Liver (tissue), 9 donors: Measurements from ENCODE around the gene MED15. TPM values are rescaled to one million over a fixed set of nuclear protein-coding genes. Genes with fewer than 3 reads are reported as not detected.

Source experiments
- DNase-seq: peaks from one replicate; pipeline ENCODE4 v3.0.0-alpha.2; 2017; ENCODE audit warnings: low spot score
- H3K27ac ChIP-seq, 2 donors: one replicate each; pipeline ENCODE4 v1.7.0; 2013; ENCODE audit warnings: inconsistent platforms in 2 of 2, low read length in 2 of 2, control low read depth in 1 of 2, low read depth in 1 of 2, mild to moderate bottlenecking in 1 of 2
- H3K27me3 ChIP-seq, 4 donors: one replicate each; pipeline versions ENCODE4 v1.6.1 to v1.7.0; 2013; ENCODE audit warnings: low read length in 3 of 4, inconsistent platforms in 1 of 4, mild to moderate bottlenecking in 1 of 4, moderate library complexity in 1 of 4; ENCODE audit not compliant: control insufficient read depth in 4 of 4, insufficient read depth in 4 of 4
- H3K36me3 ChIP-seq, 4 donors: one replicate each; pipeline versions ENCODE4 v1.6.1 to v1.7.0; 2013; ENCODE audit warnings: low read length in 3 of 4, mild to moderate bottlenecking in 3 of 4, low read depth in 1 of 4, moderate library complexity in 1 of 4; ENCODE audit not compliant: control insufficient read depth in 4 of 4, insufficient read depth in 3 of 4
- H3K4me1 ChIP-seq, 4 donors: one replicate each; pipeline versions ENCODE4 v1.6.1 to v1.7.0; 2013; ENCODE audit warnings: low read length in 3 of 4, mild to moderate bottlenecking in 3 of 4, moderate library complexity in 1 of 4; ENCODE audit not compliant: control insufficient read depth in 4 of 4, insufficient read depth in 4 of 4
- H3K4me3 ChIP-seq, 3 donors: one replicate each; pipeline versions ENCODE4 v1.6.1 to v1.7.0; 2013; ENCODE audit warnings: low read length in 3 of 3, control low read depth in 1 of 3, low read depth in 1 of 3, mild to moderate bottlenecking in 1 of 3
- H3K9ac ChIP-seq, 2 donors: one replicate each; pipeline ENCODE4 v1.7.0; 2013; ENCODE audit warnings: low read length in 2 of 2, mild to moderate bottlenecking in 2 of 2, moderate library complexity in 2 of 2, control low read depth in 1 of 2, low read depth in 1 of 2
- H3K9me3 ChIP-seq, 4 donors: one replicate each; pipeline versions ENCODE4 v1.6.1 to v1.7.0; 2013; ENCODE audit warnings: low read length in 3 of 4; ENCODE audit not compliant: control insufficient read depth in 4 of 4
- ATF3 ChIP-seq: IDR thresholded peaks from 2 replicates; pipeline ENCODE4 v1.6.1; 2016; ENCODE audit warnings: antibody characterized with exemption
- CTCF ChIP-seq: fragments of 150-350 bp; IDR thresholded peaks from 2 replicates; pipeline ENCODE4 v1.5.1; 2017; ENCODE audit warnings: improper control_type of control experiment, low read depth, low read length; ENCODE audit not compliant: missing input control
- EGR1 ChIP-seq, 2 donors: IDR thresholded peaks; 2 replicates each; pipeline ENCODE4 v1.6.1; 2016 to 2018; ENCODE audit warnings: antibody characterized with exemption in 2 of 2, low read depth in 2 of 2
- FOXA1 ChIP-seq: IDR thresholded peaks from 2 replicates; pipeline ENCODE4 v1.6.1; 2016; ENCODE audit warnings: antibody characterized with exemption
- FOXA2 ChIP-seq: IDR thresholded peaks from 2 replicates; pipeline ENCODE4 v1.6.1; 2016; ENCODE audit warnings: antibody characterized with exemption
- GABPA ChIP-seq, 2 donors: IDR thresholded peaks in 1 of 2; conservative IDR thresholded peaks in 1 of 2; 2 replicates each; pipeline ENCODE4 v1.6.1; 2016; ENCODE audit warnings: antibody characterized with exemption in 2 of 2, mild to moderate bottlenecking in 1 of 2, moderate library complexity in 1 of 2
- HNF4A ChIP-seq, 2 donors: conservative IDR thresholded peaks; 2 replicates each; pipeline ENCODE4 v1.6.1; 2016; ENCODE audit warnings: antibody characterized with exemption in 2 of 2, mild to moderate bottlenecking in 2 of 2
- HNF4G ChIP-seq: IDR thresholded peaks from 2 replicates; pipeline ENCODE4 v1.6.1; 2016; ENCODE audit warnings: antibody characterized with exemption
- MAX ChIP-seq: IDR thresholded peaks from 2 replicates; pipeline ENCODE4 v1.6.1; 2016; ENCODE audit warnings: antibody characterized with exemption
- NR2F2 ChIP-seq: IDR thresholded peaks from 2 replicates; pipeline ENCODE4 v1.6.1; 2016; ENCODE audit warnings: antibody characterized with exemption
- RAD21 ChIP-seq, 2 donors: IDR thresholded peaks; 2 replicates each; pipeline ENCODE4 v1.6.1; 2016; ENCODE audit warnings: antibody characterized with exemption in 2 of 2, mild to moderate bottlenecking in 2 of 2
- REST ChIP-seq: IDR thresholded peaks from 2 replicates; pipeline ENCODE4 v1.6.1; 2016; ENCODE audit warnings: antibody characterized with exemption, mild to moderate bottlenecking
- RXRA ChIP-seq, 2 donors: IDR thresholded peaks; 2 replicates each; pipeline ENCODE4 v1.6.1; 2017 to 2018; ENCODE audit warnings: antibody characterized with exemption in 2 of 2, mild to moderate bottlenecking in 1 of 2
- SP1 ChIP-seq: IDR thresholded peaks from 2 replicates; pipeline ENCODE4 v1.6.1; 2018; ENCODE audit warnings: antibody characterized with exemption, mild to moderate bottlenecking
- YY1 ChIP-seq: IDR thresholded peaks from 2 replicates; pipeline ENCODE4 v1.6.1; 2016; ENCODE audit warnings: antibody characterized with exemption, mild to moderate bottlenecking
- WGBS: extraction: QIAGEN DNeasy Blood & Tissue Kit; methylation state at CpG from one replicate; pipeline ENCODE4 v1.1.7; 2013; 5-methylcytosine and 5-hydroxymethylcytosine counted together
- polyA plus RNA-seq, 2 donors: library from polyadenylated mRNA; stranded (reverse) in 1 of 2; unstranded in 1 of 2; fragments of 200-250 nt in 1 of 2; fragments of >200 nt in 1 of 2; fragmentation: Nextera tagmentation in 1 of 2; extraction: Ambion mirVana in 1 of 2; gene quantifications; one replicate each; pipeline versions ENCODE4 v1.2.1 to v1.2.3, GENCODE V29; 2013 to 2015
- total RNA-seq, 2 donors: library from RNA; depleted of rRNA; stranded (reverse); fragments of >200 nt; gene quantifications; one replicate each; pipeline ENCODE4 v1.2.3, GENCODE V29; 2014
- donor health status: healthy.
- donor health status: healthy.
- donor health status: healthy.
- donor health status: healthy.
- donor health status: healthy.

Gene MED15
- total and polyA plus RNA-seq, 4 donors = 9.7 to 28.0 (median 16.2) TPM

- Histone ChIP-seq H3K9ac (no peak overlapping the region), H3K27me3 (no peaks in the 10 kb centered on the region), H3K4me1 (no peaks in the 10 kb centered on the region), H3K36me3 (peaks cover 21 to 59% (median 26%) of the 10 kb centered on the region in 4 donors), H3K27ac (no peak overlapping the region), H3K9me3 (no peaks in the 10 kb centered on the region), H3K4me3 (no peak overlapping the region)
- no peak for DNase-seq
- 96% methylated on average over 12 of the region's 12 CpGs for WGBS
- no peak for TF ChIP-seq HNF4G
These were observed 78.4 kb downstream of the MED15 start for GRCh38 chr22:20585639-20586402.

- no peak for TF ChIP-seq MAX
- TF ChIP-seq CTCF = no peak
- TF ChIP-seq ATF3 = no peak
- no peak for TF ChIP-seq EGR1 (IDR thresholded peaks at IDR 0.05; ENCODE audit: low read depth in 2 of 2)
- no peak for TF ChIP-seq RXRA (IDR thresholded peaks at IDR 0.05)
- no peak for TF ChIP-seq SP1
- TF ChIP-seq RAD21 (IDR thresholded peaks at IDR 0.05) = no peak
- Histone ChIP-seq H3K9me3 (no peaks in the 10 kb centered on the region), H3K9ac (no peak overlapping the region), H3K4me3 (no peak overlapping the region), H3K27ac (no peak overlapping the region), H3K36me3 (peaks cover 21 to 56% (median 25%) of the 10 kb centered on the region in 4 donors), H3K27me3 (no peaks in the 10 kb centered on the region), H3K4me1 (no peaks in the 10 kb centered on the region)
- no peak for DNase-seq
- WGBS = 95% methylated on average over 22 of the region's 22 CpGs
These were observed 79.0 kb downstream of the MED15 start for GRCh38 chr22:20586403-20586745.

GRCh38 chr22:20587206-20587958 is 80.0 kb downstream of the MED15 start:
- no peaks in the 10 kb centered on the region for H3K27me3 ChIP-seq
- TF ChIP-seq REST (no peak), FOXA2 (no peak), MAX (no peak), EGR1 (IDR thresholded peaks at IDR 0.05; ENCODE audit: low read depth in 2 of 2) (no peak), YY1 (no peak), RAD21 (IDR thresholded peaks at IDR 0.05) (no peak), GABPA (IDR thresholded peaks at IDR 0.05 in 1 of 2, conservative IDR thresholded peaks at IDR 0.05 in 1 of 2) (no peak), CTCF (no peak), HNF4G (no peak), FOXA1 (no peak), NR2F2 (no peak), HNF4A (conservative IDR thresholded peaks at IDR 0.05) (no peak), ATF3 (no peak)

More at GRCh38 chr22:20587206-20587958, 80.0 kb downstream of the MED15 start:
- no peaks in the 10 kb centered on the region for H3K9me3 ChIP-seq
- no peak for DNase-seq
- peaks cover 21 to 52% (median 24%) of the 10 kb centered on the region in 4 donors for H3K36me3 ChIP-seq
- no peak overlapping the region for H3K9ac ChIP-seq
- H3K4me3 ChIP-seq = no peak overlapping the region
- no peaks in the 10 kb centered on the region for H3K4me1 ChIP-seq
- WGBS = 93% methylated on average over 17 of the region's 17 CpGs
- H3K27ac ChIP-seq = no peak overlapping the region
